Keratinocyte (primary cell): ENCODE data around the gene TARDBP. TPM values are rescaled to one million over a fixed set of nuclear protein-coding genes. Genes with fewer than 3 reads are reported as not detected.

Experiments used
- DNase-seq: peaks from one replicate; pipeline ENCODE4 v3.0.0-alpha.2; 2011; ENCODE audit warnings: low read depth, missing footprints, low spot score
- FAIRE-seq: peaks from 2 replicates; lab custom pipeline; 2011; peaks lifted over from hg19 to GRCh38; lab: Jason Lieb, UNC
- H2AFZ ChIP-seq: 2 replicates; pipeline ENCODE4 v1.6.0; 2012; ENCODE audit warnings: low read length, control low read depth, inconsistent platforms; ENCODE audit not compliant: control insufficient read depth
- H3K27ac ChIP-seq: 2 replicates; pipeline ENCODE4 v1.5.1; 2011; ENCODE audit warnings: low read length; ENCODE audit not compliant: control insufficient read depth, insufficient read depth
- H3K27me3 ChIP-seq: 3 replicates; pipeline ENCODE4 v1.6.0; 2011; ENCODE audit warnings: low read length; ENCODE audit not compliant: control insufficient read depth, insufficient read depth; ENCODE audit errors: extremely low read depth
- H3K36me3 ChIP-seq, 2 experiments: 2 replicates in 1 of 2; 3 replicates in 1 of 2; pipeline ENCODE4 v1.5.1; 2011; ENCODE audit warnings: low read length in 2 of 2, mild to moderate bottlenecking in 1 of 2; ENCODE audit not compliant: control insufficient read depth in 2 of 2, insufficient read depth in 2 of 2; ENCODE audit errors: extremely low read depth in 1 of 2
- H3K4me1 ChIP-seq: 3 replicates; pipeline ENCODE4 v1.5.1; 2011; ENCODE audit warnings: low read length; ENCODE audit not compliant: control insufficient read depth, insufficient read depth; ENCODE audit errors: extremely low read depth
- H3K4me2 ChIP-seq: 3 replicates; pipeline ENCODE4 v1.6.0; 2011; ENCODE audit warnings: low read depth, low read length; ENCODE audit not compliant: control insufficient read depth, insufficient read depth; ENCODE audit errors: extremely low read depth
- H3K4me3 ChIP-seq, 3 experiments: fragments of 200-600 bp in 1 of 3; sonication (generic) in 1 of 3; 2 replicates in 2 of 3; 3 replicates in 1 of 3; pipeline ENCODE4 v1.5.1; 2011 to 2016; ENCODE audit warnings: low read length in 3 of 3, mild to moderate bottlenecking in 3 of 3, control low read depth in 2 of 3, inconsistent platforms in 1 of 3, low read depth in 1 of 3, mixed read lengths in 1 of 3, mixed run types in 1 of 3, moderate library complexity in 1 of 3; ENCODE audit not compliant: control insufficient read depth in 2 of 3, insufficient read depth in 2 of 3; ENCODE audit errors: extremely low read depth in 1 of 3
- H3K79me2 ChIP-seq: 2 replicates; pipeline ENCODE4 v1.6.0; 2012; ENCODE audit warnings: low read length; ENCODE audit not compliant: control insufficient read depth, insufficient read depth
- H3K9ac ChIP-seq: 3 replicates; pipeline ENCODE4 v1.6.0; 2011; ENCODE audit warnings: low read length; ENCODE audit not compliant: control insufficient read depth, insufficient read depth; ENCODE audit errors: extremely low read depth
- H3K9me1 ChIP-seq: 3 replicates; pipeline ENCODE4 v1.6.0; 2011; ENCODE audit warnings: low read length; ENCODE audit not compliant: control insufficient read depth, insufficient read depth; ENCODE audit errors: extremely low read depth
- H3K9me3 ChIP-seq: 2 replicates; pipeline ENCODE4 v1.5.1; 2012; ENCODE audit warnings: low read depth, low read length; ENCODE audit not compliant: control insufficient read depth
- H4K20me1 ChIP-seq: 3 replicates; pipeline ENCODE4 v1.6.0; 2011; ENCODE audit warnings: low read length; ENCODE audit not compliant: control insufficient read depth, insufficient read depth; ENCODE audit errors: extremely low read depth
- CTCF ChIP-seq, 3 experiments: IDR thresholded peaks in 1 of 3; conservative IDR thresholded peaks in 1 of 3; optimal IDR thresholded peaks in 1 of 3; 2 replicates in 2 of 3; 3 replicates in 1 of 3; pipeline versions ENCODE3 to v1.5.1; 2011; ENCODE audit warnings: low read length in 3 of 3, mild to moderate bottlenecking in 3 of 3, moderate library complexity in 2 of 3, control low read depth in 1 of 3, inconsistent platforms in 1 of 3; ENCODE audit not compliant: insufficient read depth in 2 of 3; ENCODE audit errors: extremely low read depth in 1 of 3
- EZH2 ChIP-seq: IDR thresholded peaks from one replicate; pipeline ENCODE4 v1.6.1; 2012; ENCODE audit warnings: inconsistent platforms, mild to moderate bottlenecking, low read length, moderate library complexity
- dilution Hi-C: fragments of 300-500 bp; cut with MboI; formaldehyde crosslinking; loops from one replicate; pipeline ENCODE4 v1.7.0; 2020; ENCODE audit warnings: low sequenced_read_pairs; ENCODE audit not compliant: extremely low pct_ligation_motif_present
- polyA plus RNA-seq, 5 experiments: library from polyadenylated mRNA; depleted of rRNA in 3 of 5; stranded (reverse) in 3 of 5; stranded (forward) in 1 of 5; unstranded in 1 of 5; fragments of >200 nt; gene quantifications; 1 replicate in 1 of 5; 2 replicates in 3 of 5; 3 replicates in 1 of 5; pipeline versions ENCODE4 v1.2.1 to v1.2.3, GENCODE V29; 2011 to 2012; ENCODE audit warnings: missing spikeins in 2 of 5, low read depth in 1 of 5, low replicate concordance in 1 of 5

The TARDBP gene
- polyA plus RNA-seq, 1 donor (not counting 4 experiments of a cell fraction or from before 2014, with no cell fraction given), result 177 TPM

- DNase-seq (no peak), FAIRE-seq (no peak)
- H3K9me3 ChIP-seq, result no peaks in the 10 kb centered on the region
- dilution Hi-C loops, result no loop called here
- no peak overlapping the region for H3K4me3 ChIP-seq
- H2AFZ ChIP-seq, result no peak overlapping the region
- peaks cover 8 to 34% of the 10 kb centered on the region in 2 experiments for H3K36me3 ChIP-seq
- H3K27ac ChIP-seq, result no peak overlapping the region
- H3K27me3 ChIP-seq, result no peaks in the 10 kb centered on the region
- no peak overlapping the region for H3K4me2 ChIP-seq
- H4K20me1 ChIP-seq, result peaks cover 7% of the 10 kb centered on the region
- no peak overlapping the region for H3K9ac ChIP-seq
- peaks cover 3% of the 10 kb centered on the region for H3K9me1 ChIP-seq
- H3K79me2 ChIP-seq, result peaks cover 9% of the 10 kb centered on the region
- H3K4me1 ChIP-seq, result peaks cover 16% of the 10 kb centered on the region
- no peak for TF ChIP-seq EZH2
- no peak for TF ChIP-seq CTCF (optimal IDR thresholded peaks at IDR 0.05 in 1 of 3, IDR thresholded peaks at IDR 0.05 in 1 of 3, conservative IDR thresholded peaks at IDR 0.05 in 1 of 3; ENCODE audit: extremely low read depth in 1 of 3, insufficient read depth in 2 of 3, low read length in 3 of 3)
These were observed 14.9 kb downstream of the TARDBP start for GRCh38 chr1:11027316-11027715.

GRCh38 chr1:11028018-11028417 is 15.6 kb downstream of the TARDBP start:
- Histone ChIP-seq H3K36me3 (peaks cover 8 to 34% of the 10 kb centered on the region in 2 experiments), H3K9me3 (no peaks in the 10 kb centered on the region), H4K20me1 (peaks cover 7% of the 10 kb centered on the region), H3K9me1 (peaks cover 3% of the 10 kb centered on the region), H3K4me1 (peaks cover 16% of the 10 kb centered on the region), H3K9ac (no peak overlapping the region), H3K27ac (no peak overlapping the region), H3K79me2 (peaks cover 9% of the 10 kb centered on the region), H3K4me3 (no peak overlapping the region), H3K4me2 (no peak overlapping the region), H2AFZ (no peak overlapping the region), H3K27me3 (no peaks in the 10 kb centered on the region)
- FAIRE-seq (no peak), DNase-seq (no peak)
- no peak for TF ChIP-seq EZH2
- TF ChIP-seq CTCF (optimal IDR thresholded peaks at IDR 0.05 in 1 of 3, IDR thresholded peaks at IDR 0.05 in 1 of 3, conservative IDR thresholded peaks at IDR 0.05 in 1 of 3; ENCODE audit: extremely low read depth in 1 of 3, insufficient read depth in 2 of 3, low read length in 3 of 3), result no peak
- dilution Hi-C loops, result no loop called here
